Measurements from ENCODE around the gene SRPK1.
A peak's percentile ranks its signal among the peaks of the same experiment; 100 is the strongest.

Gene SRPK1

DNA sequence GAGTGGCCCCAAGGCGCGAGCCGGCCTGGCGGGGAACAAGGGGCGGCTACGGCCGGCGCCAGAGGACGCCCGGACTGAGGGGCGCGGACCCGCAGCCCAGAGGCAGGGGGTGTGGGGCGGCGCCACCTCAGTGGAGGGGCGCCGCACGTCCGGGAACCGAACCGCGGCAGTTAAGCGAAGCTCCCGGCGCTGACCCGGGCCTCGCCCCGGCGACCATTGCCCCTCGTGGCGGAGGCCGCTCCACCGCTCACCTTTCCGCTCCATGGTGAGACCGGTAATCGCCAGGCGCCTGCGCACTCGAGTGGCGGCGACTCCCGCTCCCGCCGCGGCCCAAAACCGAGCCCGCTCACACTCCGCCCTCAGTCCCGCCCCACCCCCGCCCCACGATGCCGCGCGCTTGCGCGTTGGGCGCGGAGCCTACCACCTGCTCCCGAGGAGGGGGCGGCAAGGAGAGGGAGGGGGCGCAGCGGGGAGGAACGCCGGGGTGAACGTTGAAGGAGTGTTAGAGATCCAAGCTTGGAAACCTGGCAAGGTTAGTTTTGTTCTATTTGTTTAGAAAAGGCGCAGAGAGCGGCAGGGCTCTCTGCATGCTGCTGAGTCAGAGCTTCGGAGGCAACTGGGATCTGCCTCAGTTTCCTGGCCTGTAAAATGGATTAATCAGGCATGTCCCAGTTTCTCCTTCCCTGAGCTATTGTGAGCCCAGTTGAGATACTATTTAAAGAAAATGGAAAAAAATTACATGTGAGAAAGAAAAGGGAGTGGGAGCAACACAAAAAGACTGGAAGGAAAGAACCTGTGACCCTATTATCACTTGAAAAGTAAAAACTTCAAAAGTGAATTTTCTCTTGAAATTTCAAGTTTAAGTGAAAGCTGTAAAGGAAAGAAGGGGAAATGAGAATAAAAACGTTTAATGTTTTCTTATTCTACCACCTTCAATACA lies at the start of gene SRPK1:
Gene SRPK1, minus strand, starts transcription at position 306 of the 940 bp plus-strand sequence. Its CDS starts 42 bp downstream, at position 264.
- no peaks in the 10 kb centered on the region for H3K27me3 ChIP-seq (ENCODE audit: control insufficient read depth, insufficient read depth, low read length)
- H3K36me3 ChIP-seq (ENCODE audit: control insufficient read depth, low read depth, low read length) = peaks cover 17% of the 10 kb centered on the region
- no peak within 1 kb of the TSS for H3K27ac ChIP-seq (ENCODE audit: low read length)
- H3K4me3 ChIP-seq (ENCODE audit: low read length) = peak within 1 kb of the TSS; percentile 83
- peaks cover 16% of the 10 kb centered on the region for H3K4me1 ChIP-seq (ENCODE audit: control insufficient read depth, low read depth, low read length)
- H3K9me3 ChIP-seq (ENCODE audit: control insufficient read depth, low read depth, low read length) = no peaks in the 10 kb centered on the region
- peak within 1 kb of the TSS; percentile 87 for H3K9ac ChIP-seq (ENCODE audit: low read length)

GRCh38 chr6:35970181-35970580 lies 49.3 kb upstream of the SRPK1 start:
- Histone ChIP-seq H3K27ac (ENCODE audit: low read length) (no peak overlapping the region), H3K9me3 (ENCODE audit: control insufficient read depth, low read depth, low read length) (no peaks in the 10 kb centered on the region), H3K4me3 (ENCODE audit: low read length) (no peak overlapping the region), H3K9ac (ENCODE audit: low read length) (no peak overlapping the region), H3K36me3 (ENCODE audit: control insufficient read depth, low read depth, low read length) (no peaks in the 10 kb centered on the region), H3K4me1 (ENCODE audit: control insufficient read depth, low read depth, low read length) (no peaks in the 10 kb centered on the region), H3K27me3 (ENCODE audit: control insufficient read depth, insufficient read depth, low read length) (no peaks in the 10 kb centered on the region)

GRCh38 chr6:35969646-35970045 lies 48.7 kb upstream of the SRPK1 start:
- no peaks in the 10 kb centered on the region for H3K36me3 ChIP-seq (ENCODE audit: control insufficient read depth, low read depth, low read length)
- H3K27me3 ChIP-seq (ENCODE audit: control insufficient read depth, insufficient read depth, low read length) = no peaks in the 10 kb centered on the region
- no peaks in the 10 kb centered on the region for H3K4me1 ChIP-seq (ENCODE audit: control insufficient read depth, low read depth, low read length)
- H3K4me3 ChIP-seq (ENCODE audit: low read length) = no peak overlapping the region
- H3K9ac ChIP-seq (ENCODE audit: low read length) = no peak overlapping the region
- H3K9me3 ChIP-seq (ENCODE audit: control insufficient read depth, low read depth, low read length) = no peaks in the 10 kb centered on the region
- H3K27ac ChIP-seq (ENCODE audit: low read length) = no peak overlapping the region

- H3K4me1 ChIP-seq (ENCODE audit: control insufficient read depth, low read depth, low read length) = no peaks in the 10 kb centered on the region
- H3K36me3 ChIP-seq (ENCODE audit: control insufficient read depth, low read depth, low read length) = no peaks in the 10 kb centered on the region
- no peak overlapping the region for H3K27ac ChIP-seq (ENCODE audit: low read length)
- no peaks in the 10 kb centered on the region for H3K27me3 ChIP-seq (ENCODE audit: control insufficient read depth, insufficient read depth, low read length)
- no peak overlapping the region for H3K9ac ChIP-seq (ENCODE audit: low read length)
- H3K9me3 ChIP-seq (ENCODE audit: control insufficient read depth, low read depth, low read length) = no peaks in the 10 kb centered on the region
- H3K4me3 ChIP-seq (ENCODE audit: low read length) = no peak overlapping the region
Measured at GRCh38 chr6:35968821-35969220, 47.9 kb upstream of the SRPK1 start.

- no peak overlapping the region for H3K4me3 ChIP-seq (ENCODE audit: low read length)
- H3K9me3 ChIP-seq (ENCODE audit: control insufficient read depth, low read depth, low read length) = no peaks in the 10 kb centered on the region
- no peaks in the 10 kb centered on the region for H3K4me1 ChIP-seq (ENCODE audit: control insufficient read depth, low read depth, low read length)
- no peaks in the 10 kb centered on the region for H3K27me3 ChIP-seq (ENCODE audit: control insufficient read depth, insufficient read depth, low read length)
- H3K36me3 ChIP-seq (ENCODE audit: control insufficient read depth, low read depth, low read length) = no peaks in the 10 kb centered on the region
- H3K27ac ChIP-seq (ENCODE audit: low read length) = no peak overlapping the region
- H3K9ac ChIP-seq (ENCODE audit: low read length) = no peak overlapping the region
Measured at GRCh38 chr6:35967076-35967774, 46.3 kb upstream of the SRPK1 start.

DNA sequence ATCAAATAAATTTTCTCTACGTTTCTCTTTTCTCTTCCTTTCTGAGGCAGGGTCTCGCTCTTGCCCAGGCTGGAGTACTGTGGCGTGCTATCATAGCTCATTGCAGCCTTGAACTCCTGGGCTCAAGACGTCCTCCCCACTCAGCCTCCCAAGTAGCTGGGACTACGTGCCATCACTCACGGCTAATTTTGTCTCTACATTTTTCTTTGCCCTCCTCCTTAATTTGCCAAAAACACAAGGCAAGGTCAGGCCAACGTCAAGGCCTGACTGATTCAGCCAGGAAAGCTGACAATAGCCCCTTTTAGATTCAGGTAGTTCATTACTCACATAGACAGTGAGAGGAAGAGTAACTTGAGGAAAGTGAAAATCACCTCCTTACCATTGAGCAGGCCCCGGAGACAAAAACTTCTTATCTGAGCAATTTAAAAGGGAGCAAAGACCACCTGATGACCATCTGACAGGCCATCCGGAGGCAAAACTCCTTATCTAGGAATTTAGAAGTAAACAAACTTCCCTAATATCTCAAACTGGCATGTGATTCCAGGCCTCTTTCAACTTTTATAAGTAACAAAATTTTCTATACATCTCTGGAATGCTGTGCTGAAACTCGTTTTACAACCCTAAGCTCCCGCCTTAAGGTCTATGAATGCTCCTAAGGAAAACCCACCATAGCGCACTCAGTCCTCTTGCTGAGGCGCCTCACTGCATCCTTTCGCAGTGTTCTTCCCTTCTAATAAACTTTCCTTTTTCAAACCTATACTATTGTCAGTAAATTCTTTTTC lies 42.1 kb upstream of the SRPK1 start:
- H3K4me3 ChIP-seq (ENCODE audit: low read length) = no peak overlapping the region
- H3K4me1 ChIP-seq (ENCODE audit: control insufficient read depth, low read depth, low read length) = no peaks in the 10 kb centered on the region
- no peak overlapping the region for H3K9ac ChIP-seq (ENCODE audit: low read length)
- H3K27me3 ChIP-seq (ENCODE audit: control insufficient read depth, insufficient read depth, low read length) = no peaks in the 10 kb centered on the region
- H3K36me3 ChIP-seq (ENCODE audit: control insufficient read depth, low read depth, low read length) = no peaks in the 10 kb centered on the region
- no peak overlapping the region for H3K27ac ChIP-seq (ENCODE audit: low read length)
- H3K9me3 ChIP-seq (ENCODE audit: control insufficient read depth, low read depth, low read length) = no peaks in the 10 kb centered on the region

DNA sequence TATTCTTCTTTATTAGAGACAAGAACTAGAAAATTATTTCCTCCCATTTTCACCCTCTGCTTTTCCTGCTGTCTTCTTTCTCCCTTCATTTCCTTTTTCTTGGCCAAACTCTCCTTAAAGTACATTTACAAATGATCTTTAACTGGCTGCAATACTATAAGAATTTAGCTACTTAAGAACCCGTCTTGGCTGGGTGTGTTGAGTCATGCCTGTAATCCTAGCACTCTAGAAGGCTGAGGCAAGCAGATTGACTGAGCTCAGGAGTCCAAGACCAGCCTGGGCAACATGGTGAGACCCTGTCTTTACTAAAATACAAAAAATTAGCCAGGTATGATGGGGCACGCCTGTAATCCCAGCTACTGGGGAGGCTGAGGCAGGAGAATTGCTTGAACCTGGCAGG lies 39.3 kb upstream of the SRPK1 start:
- Histone ChIP-seq H3K4me1 (ENCODE audit: control insufficient read depth, low read depth, low read length) (no peaks in the 10 kb centered on the region), H3K27me3 (ENCODE audit: control insufficient read depth, insufficient read depth, low read length) (no peaks in the 10 kb centered on the region), H3K36me3 (ENCODE audit: control insufficient read depth, low read depth, low read length) (no peaks in the 10 kb centered on the region), H3K4me3 (ENCODE audit: low read length) (no peak overlapping the region), H3K9me3 (ENCODE audit: control insufficient read depth, low read depth, low read length) (no peaks in the 10 kb centered on the region), H3K9ac (ENCODE audit: low read length) (no peak overlapping the region), H3K27ac (ENCODE audit: low read length) (no peak overlapping the region)

- Histone ChIP-seq H3K4me1 (ENCODE audit: control insufficient read depth, low read depth, low read length) (no peaks in the 10 kb centered on the region), H3K9ac (ENCODE audit: low read length) (no peak overlapping the region), H3K9me3 (ENCODE audit: control insufficient read depth, low read depth, low read length) (no peaks in the 10 kb centered on the region), H3K36me3 (ENCODE audit: control insufficient read depth, low read depth, low read length) (no peaks in the 10 kb centered on the region), H3K27ac (ENCODE audit: low read length) (no peak overlapping the region), H3K27me3 (ENCODE audit: control insufficient read depth, insufficient read depth, low read length) (no peaks in the 10 kb centered on the region), H3K4me3 (ENCODE audit: low read length) (no peak overlapping the region)
Measured at GRCh38 chr6:35955970-35956369, 35.1 kb upstream of the SRPK1 start.

GRCh38 chr6:35955521-35955920 lies 34.6 kb upstream of the SRPK1 start:
- Histone ChIP-seq H3K9me3 (ENCODE audit: control insufficient read depth, low read depth, low read length) (no peaks in the 10 kb centered on the region), H3K36me3 (ENCODE audit: control insufficient read depth, low read depth, low read length) (no peaks in the 10 kb centered on the region), H3K4me1 (ENCODE audit: control insufficient read depth, low read depth, low read length) (no peaks in the 10 kb centered on the region), H3K27ac (ENCODE audit: low read length) (no peak overlapping the region), H3K9ac (ENCODE audit: low read length) (no peak overlapping the region), H3K27me3 (ENCODE audit: control insufficient read depth, insufficient read depth, low read length) (no peaks in the 10 kb centered on the region), H3K4me3 (ENCODE audit: low read length) (no peak overlapping the region)

DNA sequence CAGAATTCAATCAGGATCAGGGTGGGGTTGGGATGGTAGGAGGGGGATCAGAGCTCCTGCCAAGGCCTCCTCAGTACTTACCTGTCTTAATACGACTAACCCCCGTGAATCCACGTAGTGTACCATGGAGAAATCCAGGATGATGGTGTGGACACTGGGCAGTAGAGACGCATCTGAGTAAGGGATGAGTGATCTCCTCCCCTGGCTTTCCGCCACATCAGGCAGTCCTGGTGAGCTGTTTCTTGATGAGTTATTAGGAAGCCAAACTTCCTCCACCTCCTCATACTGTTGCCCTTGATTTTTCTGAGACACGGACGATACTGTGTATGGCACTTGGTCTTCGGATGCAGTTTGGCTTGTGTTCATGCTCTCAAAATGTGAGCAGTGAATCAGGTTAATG lies 34.2 kb upstream of the SRPK1 start:
- Histone ChIP-seq H3K9me3 (ENCODE audit: control insufficient read depth, low read depth, low read length) (no peaks in the 10 kb centered on the region), H3K27me3 (ENCODE audit: control insufficient read depth, insufficient read depth, low read length) (no peaks in the 10 kb centered on the region), H3K27ac (ENCODE audit: low read length) (no peak overlapping the region), H3K4me3 (ENCODE audit: low read length) (no peak overlapping the region), H3K4me1 (ENCODE audit: control insufficient read depth, low read depth, low read length) (no peaks in the 10 kb centered on the region), H3K36me3 (ENCODE audit: control insufficient read depth, low read depth, low read length) (no peaks in the 10 kb centered on the region), H3K9ac (ENCODE audit: low read length) (no peak overlapping the region)

- H3K36me3 ChIP-seq (ENCODE audit: control insufficient read depth, low read depth, low read length) = no peaks in the 10 kb centered on the region
- no peaks in the 10 kb centered on the region for H3K4me1 ChIP-seq (ENCODE audit: control insufficient read depth, low read depth, low read length)
Measured at GRCh38 chr6:35954333-35954732, 33.4 kb upstream of the SRPK1 start.

More at GRCh38 chr6:35954333-35954732, 33.4 kb upstream of the SRPK1 start:
- Histone ChIP-seq H3K9me3 (ENCODE audit: control insufficient read depth, low read depth, low read length) (no peaks in the 10 kb centered on the region), H3K4me3 (ENCODE audit: low read length) (no peak overlapping the region), H3K9ac (ENCODE audit: low read length) (no peak overlapping the region), H3K27ac (ENCODE audit: low read length) (no peak overlapping the region), H3K27me3 (ENCODE audit: control insufficient read depth, insufficient read depth, low read length) (no peaks in the 10 kb centered on the region)

Data from iPS-18a (cell line).